Mucosa of rectum (tissue), 2 donors: ENCODE results near the gene COX6B1.
A peak's percentile ranks its signal among the peaks of the same experiment; 100 is the strongest.
"Not testable (repeated sequence)": the region's sequence is repeated elsewhere in the genome, so short reads cannot be mapped to it uniquely, and the experiment has no call there.

ENCODE experiments used
- H3K27ac ChIP-seq, 2 donors: one replicate each; pipeline ENCODE4 v1.7.0; 2013; ENCODE audit warnings: inconsistent platforms in 2 of 2, low read depth in 2 of 2, low read length in 2 of 2
- H3K27me3 ChIP-seq, 2 donors: one replicate each; pipeline ENCODE4 v1.7.0; 2013; ENCODE audit warnings: low read length in 2 of 2; ENCODE audit not compliant: control insufficient read depth in 2 of 2, insufficient read depth in 2 of 2
- H3K36me3 ChIP-seq, 2 donors: one replicate each; pipeline ENCODE4 v1.7.0; 2013; ENCODE audit warnings: low read length in 2 of 2; ENCODE audit not compliant: control insufficient read depth in 2 of 2, insufficient read depth in 2 of 2
- H3K4me1 ChIP-seq, 2 donors: one replicate each; pipeline ENCODE4 v1.7.0; 2013; ENCODE audit warnings: low read length in 2 of 2, mild to moderate bottlenecking in 1 of 2; ENCODE audit not compliant: control insufficient read depth in 2 of 2, insufficient read depth in 2 of 2
- H3K4me3 ChIP-seq, 2 donors: one replicate each; pipeline ENCODE4 v1.7.0; 2013; ENCODE audit warnings: low read length in 2 of 2
- H3K9ac ChIP-seq, 2 donors: one replicate each; pipeline ENCODE4 v1.7.0; 2013; ENCODE audit warnings: low read length in 2 of 2, low read depth in 1 of 2, mild to moderate bottlenecking in 1 of 2
- H3K9me3 ChIP-seq, 2 donors: one replicate each; pipeline ENCODE4 v1.7.0; 2013; ENCODE audit warnings: low read length in 2 of 2; ENCODE audit not compliant: control insufficient read depth in 2 of 2
- donor health status: healthy.
- donor health status: Normal muscosa, but diverticular disease.

Gene COX6B1

GRCh38 chr19:35675589-35676140 is 27.5 kb downstream of the COX6B1 start:
- Histone ChIP-seq H3K4me3 (no peak overlapping the region), H3K27me3 (peaks cover 3 to 15% of the 10 kb centered on the region in 2 donors), H3K27ac (no peak overlapping the region), H3K4me1 (peaks cover 0 to 5% of the 10 kb centered on the region in 2 donors), H3K9ac (no peak overlapping the region), H3K9me3 (no peaks in the 10 kb centered on the region), H3K36me3 (no peaks in the 10 kb centered on the region)

- Histone ChIP-seq H3K9me3 (no peaks in the 10 kb centered on the region), H3K36me3 (no peaks in the 10 kb centered on the region), H3K27me3 (no peaks in the 10 kb centered on the region), H3K27ac (no peak overlapping the region), H3K4me3 (no peak overlapping the region), H3K9ac (no peak overlapping the region), H3K4me1 (no peaks in the 10 kb centered on the region)
Observed at GRCh38 chr19:35689836-35690235, 41.7 kb downstream of the COX6B1 start.

GRCh38 chr19:35691106-35691505 is 43.0 kb downstream of the COX6B1 start:
- not testable (repeated sequence) for H3K27me3 ChIP-seq, H3K9ac ChIP-seq, H3K9me3 ChIP-seq, H3K27ac ChIP-seq, H3K4me1 ChIP-seq, H3K4me3 ChIP-seq, H3K36me3 ChIP-seq

GRCh38 chr19:35692010-35692409 is 43.9 kb downstream of the COX6B1 start:
- no peak overlapping the region for H3K9ac ChIP-seq
- H3K9me3 ChIP-seq, result no peaks in the 10 kb centered on the region
- H3K27ac ChIP-seq, result no peak overlapping the region
- H3K4me1 ChIP-seq, result no peaks in the 10 kb centered on the region
- no peaks in the 10 kb centered on the region for H3K27me3 ChIP-seq
- no peaks in the 10 kb centered on the region for H3K36me3 ChIP-seq
- no peak overlapping the region for H3K4me3 ChIP-seq

GRCh38 chr19:35693422-35693821 is 45.3 kb downstream of the COX6B1 start:
- Histone ChIP-seq H3K27ac (no peak overlapping the region), H3K9ac (no peak overlapping the region), H3K27me3 (no peaks in the 10 kb centered on the region), H3K36me3 (no peaks in the 10 kb centered on the region), H3K4me1 (no peaks in the 10 kb centered on the region), H3K9me3 (no peaks in the 10 kb centered on the region), H3K4me3 (no peak overlapping the region)

GRCh38 chr19:35693835-35694599 is 45.9 kb downstream of the COX6B1 start:
- Histone ChIP-seq H3K36me3 (no peaks in the 10 kb centered on the region), H3K27me3 (no peaks in the 10 kb centered on the region), H3K4me1 (no peaks in the 10 kb centered on the region), H3K9me3 (no peaks in the 10 kb centered on the region), H3K4me3 (no peak overlapping the region), H3K9ac (no peak overlapping the region), H3K27ac (no peak overlapping the region)

GRCh38 chr19:35695895-35696422 is 47.8 kb downstream of the COX6B1 start:
- Histone ChIP-seq H3K27me3 (no peaks in the 10 kb centered on the region), H3K27ac (no peak overlapping the region), H3K9ac (no peak overlapping the region), H3K36me3 (no peaks in the 10 kb centered on the region), H3K9me3 (no peaks in the 10 kb centered on the region), H3K4me1 (no peaks in the 10 kb centered on the region), H3K4me3 (no peak overlapping the region)

GRCh38 chr19:35696835-35697234 is 48.7 kb downstream of the COX6B1 start:
- H3K27me3 ChIP-seq, result no peaks in the 10 kb centered on the region
- no peak overlapping the region for H3K27ac ChIP-seq
- H3K36me3 ChIP-seq, result no peaks in the 10 kb centered on the region
- no peak overlapping the region for H3K9ac ChIP-seq
- no peaks in the 10 kb centered on the region for H3K9me3 ChIP-seq
- H3K4me3 ChIP-seq, result no peak overlapping the region
- H3K4me1 ChIP-seq, result no peaks in the 10 kb centered on the region

GRCh38 chr19:35702223-35703012 is 54.3 kb downstream of the COX6B1 start:
- peak overlapping the region; percentile 81 to 86 for H3K4me3 ChIP-seq
- H3K27me3 ChIP-seq, result peaks cover 0 to 2% of the 10 kb centered on the region in 2 donors
- H3K36me3 ChIP-seq, result no peaks in the 10 kb centered on the region
- peak overlapping the region; percentile 69 to 72 for H3K9ac ChIP-seq
- no peaks in the 10 kb centered on the region for H3K9me3 ChIP-seq
- peak overlapping the region in 1 of 2 donors; percentile 43 for H3K27ac ChIP-seq
- H3K4me1 ChIP-seq, result peaks cover 4 to 5% of the 10 kb centered on the region in 2 donors

GRCh38 chr19:35703343-35703742 is 55.2 kb downstream of the COX6B1 start:
- Histone ChIP-seq H3K36me3 (no peaks in the 10 kb centered on the region), H3K4me1 (peaks cover 4 to 5% of the 10 kb centered on the region in 2 donors), H3K9ac (no peak overlapping the region), H3K4me3 (no peak overlapping the region), H3K27me3 (peaks cover 0 to 2% of the 10 kb centered on the region in 2 donors), H3K9me3 (no peaks in the 10 kb centered on the region), H3K27ac (no peak overlapping the region)
